Adrenal gland (tissue), 12 donors: ENCODE measurements around the gene SH3RF2. TPM values are rescaled to one million over a fixed set of nuclear protein-coding genes. Genes with fewer than 3 reads are reported as not detected.
"Not testable (repeated sequence)": the region's sequence is repeated elsewhere in the genome, so short reads cannot be mapped to it uniquely, and the experiment has no call there.

ENCODE experiments used
- DNase-seq, 7 donors: peaks; one replicate each; pipeline ENCODE4 v3.0.0-alpha.2; 2019 to 2020
- H3K27ac ChIP-seq, 5 donors: fragments of 200-600 bp; sonication (generic) in 4 of 5; 1 replicate in 3 of 5; 2 replicates in 2 of 5; pipeline versions ENCODE4 v1.5.1 to v1.8.0; 2016 to 2020; ENCODE audit warnings: mild to moderate bottlenecking in 1 of 5
- H3K27me3 ChIP-seq: fragments of 200-600 bp; 2 replicates; pipeline ENCODE4 v1.8.0; 2021
- H3K36me3 ChIP-seq, 2 donors: fragments of 200-600 bp; replicated peaks in 1 of 2; 1 replicate in 1 of 2; 2 replicates in 1 of 2; pipeline versions ENCODE4 v1.5.1 to v1.8.0; 2018 to 2022
- H3K4me1 ChIP-seq, 2 donors: fragments of 200-600 bp; replicated peaks in 1 of 2; 1 replicate in 1 of 2; 2 replicates in 1 of 2; pipeline versions ENCODE4 v1.5.1 to v1.8.0; 2018 to 2021
- H3K4me3 ChIP-seq, 4 donors: fragments of 200-600 bp; sonication (generic) in 3 of 4; one replicate each; pipeline ENCODE4 v1.5.1; 2016 to 2018
- H3K9me3 ChIP-seq, 3 donors: fragments of 200-600 bp; sonication (generic) in 1 of 3; replicated peaks in 1 of 3; 1 replicate in 2 of 3; 2 replicates in 1 of 3; pipeline versions ENCODE4 v1.5.1 to v1.8.0; 2016 to 2021
- CTCF ChIP-seq, 6 experiments: fragments of 450-650 bp in 4 of 6; fragments of 200-600 bp in 2 of 6; sonication (generic) in 1 of 6; IDR thresholded peaks; 1 replicate in 5 of 6; 2 replicates in 1 of 6; pipeline versions ENCODE4 v1.5.1 to v1.8.0; 2016 to 2021; ENCODE audit warnings: antibody characterized with exemption in 6 of 6, mild to moderate bottlenecking in 2 of 6, moderate library complexity in 1 of 6
- POLR2A ChIP-seq, 2 donors: fragments of 450-650 bp; IDR thresholded peaks; one replicate each; pipeline ENCODE4 v1.6.1; 2017; ENCODE audit warnings: antibody characterized with exemption in 2 of 2, mild to moderate bottlenecking in 2 of 2, moderate library complexity in 1 of 2
- WGBS, 4 donors: extraction: QIAGEN DNeasy Blood & Tissue Kit in 2 of 4; methylation state at CpG; one replicate each; pipeline versions ENCODE4 v1.1.5 to v1.1.7; 2013 to 2017; 5-methylcytosine and 5-hydroxymethylcytosine counted together
- intact Hi-C, 2 donors: fragments of 100-400 bp; cut with DNase I; formaldehyde crosslinking; loops; one replicate each; pipeline versions ENCODE4 v1.14.1 to v1.15.0; 2022 to 2023
- polyA plus RNA-seq, 3 donors: library from polyadenylated mRNA; stranded (reverse); fragments of 200-250 nt in 2 of 3; fragments of 350-450 nt in 1 of 3; fragmentation: Illumina TruSeq in 1 of 3; extraction: RNeasy Lipid Tissue Mini Kit (QIAGEN cat#74804) in 1 of 3; gene quantifications; one replicate each; pipeline ENCODE4 v1.2.3, GENCODE V29; 2013 to 2014
- total RNA-seq, 9 donors: library from RNA; depleted of rRNA in 4 of 9; stranded (reverse); fragments of >200 nt in 4 of 9; fragments of 120-200 nt in 1 of 9; fragmentation: NEBNext Ultra II Directional in 1 of 9; extraction: Animal tissue kit (Norgen Biotek cat#: 25700) in 1 of 9; gene quantifications; one replicate each; pipeline versions ENCODE4 v1.1.0 to v1.2.4, GENCODE V29; 2013 to 2023
- donor health status: healthy with polysubstance abuse.
- donor health status: Bipolar disorder and iron deficiency.
- donor health status: DM: yes; HTN: yes; CAD: no.
- donor health status: DM: no; HTN: no; CAD: no.
- donor health status: DM: no; HTN: no; CAD: no.
- donor health status: DM: yes; HTN: yes; CAD: no.

SH3RF2 gene
- total and polyA plus RNA-seq, 12 donors = 0.60 to 3.8 (median 1.2) TPM

- no peaks in the 10 kb centered on the region for H3K27me3 ChIP-seq
- no peak for TF ChIP-seq CTCF (IDR thresholded peaks at IDR 0.05)
- TF ChIP-seq POLR2A (IDR thresholded peaks at IDR 0.05) = no peak
- no peak overlapping the region for H3K4me3 ChIP-seq
- WGBS, 4 donors = 81 to 91% (median 87%) methylated on average over 6 of the region's 6 CpGs
- H3K4me1 ChIP-seq = no peaks in the 10 kb centered on the region
- no peak overlapping the region for H3K27ac ChIP-seq
- H3K36me3 ChIP-seq = no peaks in the 10 kb centered on the region
- no peak for DNase-seq
- intact Hi-C loops = no loop called here
- H3K9me3 ChIP-seq = no peaks in the 10 kb centered on the region
Measured at GRCh38 chr5:145958436-145958835, 22.1 kb downstream of the SH3RF2 start.

- WGBS, 4 donors = 64 to 90% (median 77%) methylated on average over 1 of the region's 1 CpG
- intact Hi-C loops = no loop called here
- Histone ChIP-seq H3K4me1 (no peaks in the 10 kb centered on the region), H3K36me3 (no peaks in the 10 kb centered on the region), H3K4me3 (no peak overlapping the region), H3K27ac (no peak overlapping the region), H3K27me3 (no peaks in the 10 kb centered on the region), H3K9me3 (no peaks in the 10 kb centered on the region)
- no peak for DNase-seq
- TF ChIP-seq CTCF (IDR thresholded peaks at IDR 0.05) = no peak
- TF ChIP-seq POLR2A (IDR thresholded peaks at IDR 0.05) = no peak
Measured at GRCh38 chr5:145960166-145960565, 23.8 kb downstream of the SH3RF2 start.

GRCh38 chr5:145960848-145961600, 24.6 kb downstream of the SH3RF2 start:
- Histone ChIP-seq H3K4me3 (no peak overlapping the region), H3K27ac (no peak overlapping the region), H3K27me3 (no peaks in the 10 kb centered on the region), H3K36me3 (no peaks in the 10 kb centered on the region), H3K4me1 (no peaks in the 10 kb centered on the region), H3K9me3 (no peaks in the 10 kb centered on the region)
- 46 to 60% (median 52%) methylated on average over 4 of the region's 4 CpGs for WGBS, 4 donors
- intact Hi-C loops = no loop called here
- TF ChIP-seq CTCF (IDR thresholded peaks at IDR 0.05) = no peak
- TF ChIP-seq POLR2A (IDR thresholded peaks at IDR 0.05) = no peak
- no peak for DNase-seq

- WGBS, 4 donors = 82 to 88% (median 83%) methylated on average over 2 of the region's 2 CpGs
- no peaks in the 10 kb centered on the region for H3K36me3 ChIP-seq
- no peaks in the 10 kb centered on the region for H3K9me3 ChIP-seq
- no peaks in the 10 kb centered on the region for H3K27me3 ChIP-seq
- H3K4me3 ChIP-seq = no peak overlapping the region
- DNase-seq = no peak
- H3K4me1 ChIP-seq = no peaks in the 10 kb centered on the region
- no peak for TF ChIP-seq CTCF (IDR thresholded peaks at IDR 0.05)
- TF ChIP-seq POLR2A (IDR thresholded peaks at IDR 0.05) = no peak
- no peak overlapping the region for H3K27ac ChIP-seq
- intact Hi-C loops = no loop called here
Measured at GRCh38 chr5:145962001-145962400, 25.6 kb downstream of the SH3RF2 start.

GRCh38 chr5:145964008-145964407, 27.6 kb downstream of the SH3RF2 start:
- H3K36me3 ChIP-seq, H3K27me3 ChIP-seq, H3K9me3 ChIP-seq, DNase-seq, H3K27ac ChIP-seq, intact Hi-C loops, H3K4me3 ChIP-seq, H3K4me1 ChIP-seq: not testable (repeated sequence)
- 86 to 97% (median 93%) methylated on average over 9 of the region's 9 CpGs for WGBS, 4 donors
